Measurements from ENCODE around the gene CFTR. TPM values are rescaled to one million over a fixed set of nuclear protein-coding genes. Genes with fewer than 3 reads are reported as not detected.

CFTR gene
- total and polyA plus RNA-seq, 9 of the 15 experiments (the other 6 are each of a cell fraction or from before 2014, with no cell fraction given), result 0.20 TPM; not detected in 8

DNA sequence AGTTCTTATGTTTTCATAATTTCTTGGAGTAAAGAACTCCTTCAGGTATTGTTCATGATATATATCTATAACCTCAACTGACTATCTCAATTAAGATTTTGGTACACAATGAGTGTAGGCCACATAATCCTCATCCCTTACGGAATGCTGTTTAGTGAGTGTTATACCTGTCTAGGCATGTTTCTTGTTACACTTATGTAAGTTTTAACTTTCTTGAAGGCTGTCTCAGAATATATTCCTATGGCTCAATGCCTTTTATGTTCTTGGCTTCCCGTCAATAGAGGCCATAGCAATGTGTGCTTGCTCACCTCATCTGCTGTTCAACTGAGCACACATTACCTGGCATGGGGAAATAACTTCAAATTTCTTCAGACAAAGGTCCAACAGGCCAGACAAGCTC is 208.3 kb downstream of the CFTR start:
- no peak for TF ChIP-seq RFX7 (CRISPR knock-in tag; IDR thresholded peaks at IDR 0.05)
- Histone ChIP-seq H3K27me3 (ENCODE audit: control insufficient read depth in 2 of 2, insufficient read depth in 2 of 2, low read length in 2 of 2) (no peaks in the 10 kb centered on the region), H3K9ac (ENCODE audit: insufficient read depth in 1 of 2, low read depth in 2 of 2, low read length in 2 of 2) (no peak overlapping the region), H3K4me2 (ENCODE audit: insufficient read depth, low read length) (no peak overlapping the region), H3K9me1 (ENCODE audit: control insufficient read depth, insufficient read depth, low read length) (no peaks in the 10 kb centered on the region), H3K4me1 (replicated peaks in 1 of 2; ENCODE audit: control insufficient read depth in 2 of 2, insufficient read depth in 2 of 2, low read length in 2 of 2) (no peaks in the 10 kb centered on the region), H3K4me3 (no peak overlapping the region), H4K20me1 (replicated peaks; ENCODE audit: control insufficient read depth, insufficient read depth, low read length) (no peaks in the 10 kb centered on the region), H3K36me3 (ENCODE audit: control insufficient read depth, insufficient read depth, low read length) (no peaks in the 10 kb centered on the region), H2AFZ (ENCODE audit: low read depth, low read length) (no peak overlapping the region), H3K79me2 (ENCODE audit: control insufficient read depth, insufficient read depth, low read length) (no peaks in the 10 kb centered on the region), H3K9me3 (replicated peaks; ENCODE audit: control insufficient read depth, insufficient read depth, low read depth, low read length) (no peaks in the 10 kb centered on the region), H3K27ac (ENCODE audit: extremely low read depth, low read depth, low read length) (no peak overlapping the region)
- WGBS (ENCODE audit: insufficient coverage, low coverage, missing lambda C conversion rate), result 3% methylated on average over 2 of the region's 2 CpGs
- DNase-seq (ENCODE audit: extremely low read depth in 1 of 4, low spot score in 3 of 4), result no peak
- intact Hi-C loops (cut with micrococcal nuclease), result no loop called here
- ChIA-PET CTCF (ENCODE audit: low intra/inter-chr PET ratio) (no interaction called here), POLR2A (no interaction called here)
- no TSS peak for BruUV-seq (replicated peaks)
- ATAC-seq, result no peak
- in situ Hi-C loops (cut with MboI), result no loop called here
- FAIRE-seq, result no peak

DNA sequence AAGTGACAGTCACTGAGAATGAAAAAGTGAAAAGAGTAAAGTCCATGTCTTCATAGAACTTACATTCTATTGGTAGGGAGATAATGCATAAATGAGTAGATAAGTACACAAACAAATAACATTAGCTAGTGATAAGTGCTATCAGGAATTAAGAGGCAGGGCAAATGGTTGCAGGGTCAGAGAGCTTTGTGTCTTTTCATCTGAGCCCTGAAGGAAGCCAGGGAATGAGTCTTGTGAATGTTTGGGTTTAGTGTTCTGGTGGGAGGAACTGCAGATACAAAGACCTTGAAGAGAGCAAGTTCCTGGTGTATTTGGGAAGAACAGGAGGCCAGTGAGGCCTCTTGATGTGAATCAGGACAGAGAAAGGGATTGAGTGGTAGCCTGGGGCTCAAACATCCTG is 209.6 kb downstream of the CFTR start:
- BruUV-seq (replicated peaks), result no TSS peak
- FAIRE-seq (no peak), DNase-seq (ENCODE audit: extremely low read depth in 1 of 4, low spot score in 3 of 4) (no peak), ATAC-seq (no peak)
- ChIA-PET POLR2A (interaction anchor here (0.5 to 0.6 kb wide), 3 partner anchors 307 to 986 kb away, joined by 3 read pairs; no protein-coding TSS in a partner anchor), CTCF (ENCODE audit: low intra/inter-chr PET ratio) (no interaction called here)
- no peaks in the 10 kb centered on the region for H4K20me1 ChIP-seq (replicated peaks; ENCODE audit: control insufficient read depth, insufficient read depth, low read length)
- no peak overlapping the region for H2AFZ ChIP-seq (ENCODE audit: low read depth, low read length)
- intact Hi-C loops (cut with micrococcal nuclease) (no loop called here), in situ Hi-C loops (cut with MboI) (no loop called here)
- H3K9ac ChIP-seq (ENCODE audit: insufficient read depth in 1 of 2, low read depth in 2 of 2, low read length in 2 of 2), result no peak overlapping the region
- TF ChIP-seq, protein P1, sequence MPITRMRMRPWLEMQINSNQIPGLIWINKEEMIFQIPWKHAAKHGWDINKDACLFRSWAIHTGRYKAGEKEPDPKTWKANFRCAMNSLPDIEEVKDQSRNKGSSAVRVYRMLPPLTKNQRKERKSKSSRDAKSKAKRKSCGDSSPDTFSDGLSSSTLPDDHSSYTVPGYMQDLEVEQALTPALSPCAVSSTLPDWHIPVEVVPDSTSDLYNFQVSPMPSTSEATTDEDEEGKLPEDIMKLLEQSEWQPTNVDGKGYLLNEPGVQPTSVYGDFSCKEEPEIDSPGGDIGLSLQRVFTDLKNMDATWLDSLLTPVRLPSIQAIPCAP (CRISPR knock-in tag; IDR thresholded peaks at IDR 0.05; ENCODE audit: borderline replicate concordance), result no peak
- no peak for TF ChIP-seq MXI1 (IDR thresholded peaks at IDR 0.05; ENCODE audit: low read depth, low read length)
- no peak for TF ChIP-seq ZNF445 (CRISPR knock-in tag; IDR thresholded peaks at IDR 0.05; ENCODE audit: low read depth)
- no peak for TF ChIP-seq GTF2E2 (tag; IDR thresholded peaks at IDR 0.05)
- TF ChIP-seq ZNF75A (CRISPR knock-in tag; IDR thresholded peaks at IDR 0.05), result no peak
- TF ChIP-seq SMAD3 (CRISPR knock-in tag; conservative IDR thresholded peaks at IDR 0.05), result no peak
- no peak overlapping the region for H3K4me2 ChIP-seq (ENCODE audit: insufficient read depth, low read length)
- H3K79me2 ChIP-seq (ENCODE audit: control insufficient read depth, insufficient read depth, low read length), result no peaks in the 10 kb centered on the region
- H3K27ac ChIP-seq (ENCODE audit: extremely low read depth, low read depth, low read length), result no peak overlapping the region
- H3K27me3 ChIP-seq (ENCODE audit: control insufficient read depth in 2 of 2, insufficient read depth in 2 of 2, low read length in 2 of 2), result no peaks in the 10 kb centered on the region
- no peaks in the 10 kb centered on the region for H3K4me1 ChIP-seq (replicated peaks in 1 of 2; ENCODE audit: control insufficient read depth in 2 of 2, insufficient read depth in 2 of 2, low read length in 2 of 2)
- no peaks in the 10 kb centered on the region for H3K36me3 ChIP-seq (ENCODE audit: control insufficient read depth, insufficient read depth, low read length)
- H3K9me3 ChIP-seq (replicated peaks; ENCODE audit: control insufficient read depth, insufficient read depth, low read depth, low read length), result no peaks in the 10 kb centered on the region
- no peaks in the 10 kb centered on the region for H3K9me1 ChIP-seq (ENCODE audit: control insufficient read depth, insufficient read depth, low read length)
- H3K4me3 ChIP-seq, result no peak overlapping the region
